ENCODE data around the gene DNM2.

GRCh38 chr19:10736916-10737551 lies 19.2 kb downstream of the DNM2 start:
- no peak for TF ChIP-seq CTCF (conservative IDR thresholded peaks at IDR 0.05 in 1 of 2, IDR thresholded peaks at IDR 0.05 in 1 of 2; ENCODE audit: low read depth in 1 of 2, low read length in 2 of 2)
- TF ChIP-seq EZH2 (IDR thresholded peaks at IDR 0.05; ENCODE audit: low read length, missing control alignments), result no peak

Data from fibroblast of lung (primary cell).